Measurements from ENCODE around the gene TAF1C. TPM values are rescaled to one million over a fixed set of nuclear protein-coding genes. Genes with fewer than 3 reads are reported as not detected.

TAF1C gene
- total RNA-seq, 4 donors from 2014 or later, result 23.9 to 43.7 (median 32.1) TPM

GRCh38 chr16:84182104-84182503 is 4.8 kb downstream of the TAF1C start:
- WGBS, 2 donors, result no CpG with 5 or more reads among the region's 18 CpGs
- intact Hi-C loops (cut with DNase I), result loop anchor here (10.0 kb wide), 1 partner anchor 97 kb away; no protein-coding TSS in a partner anchor
- no peaks in the 10 kb centered on the region for H3K27me3 ChIP-seq
- DNase-seq, result no peak
- TF ChIP-seq, protein P1, sequence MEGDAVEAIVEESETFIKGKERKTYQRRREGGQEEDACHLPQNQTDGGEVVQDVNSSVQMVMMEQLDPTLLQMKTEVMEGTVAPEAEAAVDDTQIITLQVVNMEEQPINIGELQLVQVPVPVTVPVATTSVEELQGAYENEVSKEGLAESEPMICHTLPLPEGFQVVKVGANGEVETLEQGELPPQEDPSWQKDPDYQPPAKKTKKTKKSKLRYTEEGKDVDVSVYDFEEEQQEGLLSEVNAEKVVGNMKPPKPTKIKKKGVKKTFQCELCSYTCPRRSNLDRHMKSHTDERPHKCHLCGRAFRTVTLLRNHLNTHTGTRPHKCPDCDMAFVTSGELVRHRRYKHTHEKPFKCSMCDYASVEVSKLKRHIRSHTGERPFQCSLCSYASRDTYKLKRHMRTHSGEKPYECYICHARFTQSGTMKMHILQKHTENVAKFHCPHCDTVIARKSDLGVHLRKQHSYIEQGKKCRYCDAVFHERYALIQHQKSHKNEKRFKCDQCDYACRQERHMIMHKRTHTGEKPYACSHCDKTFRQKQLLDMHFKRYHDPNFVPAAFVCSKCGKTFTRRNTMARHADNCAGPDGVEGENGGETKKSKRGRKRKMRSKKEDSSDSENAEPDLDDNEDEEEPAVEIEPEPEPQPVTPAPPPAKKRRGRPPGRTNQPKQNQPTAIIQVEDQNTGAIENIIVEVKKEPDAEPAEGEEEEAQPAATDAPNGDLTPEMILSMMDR (IDR thresholded peaks at IDR 0.05), result no peak
- no peak for TF ChIP-seq POLR2A (IDR thresholded peaks at IDR 0.05)
- H3K36me3 ChIP-seq, result peaks cover 22 to 74% (median 31%) of the 10 kb centered on the region in 3 donors
- H3K27ac ChIP-seq, result no peak overlapping the region
- no peak overlapping the region for H3K4me3 ChIP-seq
- H3K9me3 ChIP-seq, result no peaks in the 10 kb centered on the region
- peaks cover 19 to 65% (median 23%) of the 10 kb centered on the region in 3 donors for H3K4me1 ChIP-seq

GRCh38 chr16:84181144-84181915 is 5.5 kb downstream of the TAF1C start:
- no peaks in the 10 kb centered on the region for H3K27me3 ChIP-seq
- no peak for DNase-seq
- TF ChIP-seq, protein P1 (IDR thresholded peaks at IDR 0.05), result no peak
- TF ChIP-seq POLR2A (IDR thresholded peaks at IDR 0.05), result no peak
- H3K36me3 ChIP-seq, result peaks cover 22 to 74% (median 31%) of the 10 kb centered on the region in 3 donors
- H3K4me3 ChIP-seq, result no peak overlapping the region
- H3K4me1 ChIP-seq, result peaks cover 27 to 70% (median 30%) of the 10 kb centered on the region in 3 donors
- H3K9me3 ChIP-seq, result no peaks in the 10 kb centered on the region
- intact Hi-C loops (cut with DNase I), result loop anchor here (10.0 kb wide), 1 partner anchor 97 kb away; no protein-coding TSS in a partner anchor
- H3K27ac ChIP-seq, result no peak overlapping the region
- 88 to 100% methylated on average over 1 to 4 of the region's 41 CpGs for WGBS, 2 donors

DNA sequence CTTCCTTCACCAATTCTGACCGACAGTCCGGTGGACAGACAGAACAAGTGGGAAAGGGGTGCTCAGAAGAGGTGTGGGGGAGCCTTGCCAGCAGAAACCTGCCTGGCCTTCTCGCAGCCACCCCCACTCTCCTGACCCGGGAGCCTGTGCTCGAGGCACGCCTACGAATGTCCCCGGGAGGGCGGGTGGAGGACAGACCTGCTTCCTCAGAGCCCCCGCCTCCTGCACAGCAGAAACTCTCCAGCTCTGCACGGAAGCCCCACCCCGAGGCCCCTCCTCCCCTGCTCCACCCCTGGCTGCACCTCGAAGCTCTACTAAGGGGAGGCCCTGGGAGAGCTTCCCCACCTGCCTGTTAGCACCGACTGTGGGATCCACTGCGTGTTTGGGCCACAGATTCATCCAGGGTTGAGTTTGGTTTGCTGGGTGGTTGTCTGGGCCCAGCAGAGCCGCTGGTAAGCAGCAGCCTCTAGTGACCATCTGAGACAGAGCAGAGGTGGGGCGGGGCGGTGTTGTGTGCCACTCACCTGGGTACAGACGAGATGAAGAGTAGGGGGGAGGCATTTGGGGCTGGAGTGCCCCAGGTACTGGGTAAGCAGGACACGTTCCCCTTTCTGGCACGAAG is 6.2 kb downstream of the TAF1C start:
- intact Hi-C loops (cut with DNase I), result loop anchor here (10.0 kb wide), 1 partner anchor 96 kb away; no protein-coding TSS in a partner anchor
- Histone ChIP-seq H3K36me3 (peaks cover 22 to 74% (median 31%) of the 10 kb centered on the region in 3 donors), H3K9me3 (no peaks in the 10 kb centered on the region), H3K27ac (no peak overlapping the region), H3K4me3 (no peak overlapping the region), H3K27me3 (no peaks in the 10 kb centered on the region), H3K4me1 (peaks cover 27 to 70% (median 32%) of the 10 kb centered on the region in 3 donors)
- no peak for TF ChIP-seq POLR2A (IDR thresholded peaks at IDR 0.05)
- TF ChIP-seq, protein P1 (IDR thresholded peaks at IDR 0.05), result no peak
- WGBS, 2 donors, result 78% methylated on average over 3 of the region's 21 CpGs; no CpG with 5 or more reads in 1 of the 2 donors
- no peak for DNase-seq

- Histone ChIP-seq H3K4me1 (peaks cover 20 to 70% (median 28%) of the 10 kb centered on the region in 3 donors), H3K36me3 (peaks cover 22 to 69% (median 31%) of the 10 kb centered on the region in 3 donors), H3K4me3 (no peak overlapping the region), H3K27me3 (no peaks in the 10 kb centered on the region), H3K9me3 (no peaks in the 10 kb centered on the region), H3K27ac (no peak overlapping the region)
- TF ChIP-seq, protein P1 (IDR thresholded peaks at IDR 0.05), result no peak
- no peak for TF ChIP-seq POLR2A (IDR thresholded peaks at IDR 0.05)
- no peak for DNase-seq
- 89 to 91% methylated on average over 6 to 8 of the region's 33 CpGs for WGBS, 2 donors
- intact Hi-C loops (cut with DNase I), result loop anchor here (10.0 kb wide), 1 partner anchor 95 kb away; no protein-coding TSS in a partner anchor
These were observed 7.1 kb downstream of the TAF1C start for GRCh38 chr16:84179612-84180320.

Data from esophagus squamous epithelium (tissue), 5 donors.